ENCODE measurements around the gene WRAP73. TPM values are rescaled to one million over a fixed set of nuclear protein-coding genes. Genes with fewer than 3 reads are reported as not detected.
A peak's percentile ranks its signal among the peaks of the same experiment; 100 is the strongest.
"Not testable (repeated sequence)": the region's sequence is repeated elsewhere in the genome, so short reads cannot be mapped to it uniquely, and the experiment has no call there.

WRAP73 gene
- polyA plus RNA-seq, 3 donors: 26.1 to 64.9 (median 33.2) TPM

DNA sequence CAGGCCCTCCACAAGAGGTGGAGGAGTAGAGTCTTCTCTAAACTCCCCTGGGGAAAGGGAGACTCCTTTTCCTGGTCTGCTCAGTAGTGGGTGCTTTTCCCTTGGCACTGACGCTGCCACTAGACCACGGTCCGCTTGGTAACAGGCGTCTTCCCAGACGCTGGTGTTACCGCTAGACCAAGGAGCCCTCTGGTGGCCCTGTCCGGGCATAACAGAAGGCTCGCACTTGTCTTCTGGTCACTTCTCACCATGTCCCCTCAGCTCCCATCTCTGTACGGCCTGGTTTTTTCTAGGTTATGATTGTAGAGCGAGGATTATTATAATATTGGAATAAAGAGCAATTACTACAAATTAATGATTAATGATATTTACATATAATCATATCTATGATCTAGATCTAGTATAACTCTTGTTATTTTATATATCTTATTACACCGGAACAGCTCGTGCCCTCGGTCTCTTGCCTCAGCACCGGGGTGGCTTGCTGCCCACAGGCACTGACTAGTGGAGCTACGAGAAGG lies 28.7 kb downstream of the WRAP73 start:
- H3K27me3 ChIP-seq (ENCODE audit: control insufficient read depth in 2 of 2, insufficient read depth in 2 of 2, low read length in 2 of 2); H3K36me3 ChIP-seq (replicated peaks in 1 of 2; ENCODE audit: control insufficient read depth in 1 of 2, insufficient read depth in 2 of 2, low read length in 2 of 2); H3K4me3 Mint-ChIP-seq; H3K27ac ChIP-seq (ENCODE audit: low read depth in 1 of 2, low read length in 2 of 2); H3K9me3 Mint-ChIP-seq; H3K4me2 ChIP-seq (replicated peaks; ENCODE audit: extremely low read depth, low read length, poor library complexity, severe bottlenecking); H3K9ac ChIP-seq (ENCODE audit: insufficient read depth, low read length, poor library complexity, severe bottlenecking); H3K27ac Mint-ChIP-seq; H2AFZ ChIP-seq (ENCODE audit: insufficient read depth, low read depth, low read length, poor library complexity, severe bottlenecking); H3K4me3 ChIP-seq (replicated peaks in 1 of 3; ENCODE audit: low read depth in 2 of 3, low read length in 3 of 3); H3K9me3 ChIP-seq (replicated peaks in 1 of 2; ENCODE audit: control insufficient read depth in 1 of 2, insufficient read depth in 1 of 2, low read length in 2 of 2): not testable (repeated sequence)
- DNase-seq: peak in 2 of 3 donors; percentile 28 to 59
- TF ChIP-seq, protein P1, sequence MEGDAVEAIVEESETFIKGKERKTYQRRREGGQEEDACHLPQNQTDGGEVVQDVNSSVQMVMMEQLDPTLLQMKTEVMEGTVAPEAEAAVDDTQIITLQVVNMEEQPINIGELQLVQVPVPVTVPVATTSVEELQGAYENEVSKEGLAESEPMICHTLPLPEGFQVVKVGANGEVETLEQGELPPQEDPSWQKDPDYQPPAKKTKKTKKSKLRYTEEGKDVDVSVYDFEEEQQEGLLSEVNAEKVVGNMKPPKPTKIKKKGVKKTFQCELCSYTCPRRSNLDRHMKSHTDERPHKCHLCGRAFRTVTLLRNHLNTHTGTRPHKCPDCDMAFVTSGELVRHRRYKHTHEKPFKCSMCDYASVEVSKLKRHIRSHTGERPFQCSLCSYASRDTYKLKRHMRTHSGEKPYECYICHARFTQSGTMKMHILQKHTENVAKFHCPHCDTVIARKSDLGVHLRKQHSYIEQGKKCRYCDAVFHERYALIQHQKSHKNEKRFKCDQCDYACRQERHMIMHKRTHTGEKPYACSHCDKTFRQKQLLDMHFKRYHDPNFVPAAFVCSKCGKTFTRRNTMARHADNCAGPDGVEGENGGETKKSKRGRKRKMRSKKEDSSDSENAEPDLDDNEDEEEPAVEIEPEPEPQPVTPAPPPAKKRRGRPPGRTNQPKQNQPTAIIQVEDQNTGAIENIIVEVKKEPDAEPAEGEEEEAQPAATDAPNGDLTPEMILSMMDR (IDR thresholded peaks at IDR 0.05): peak; percentile 77
- intact Hi-C loops (cut with micrococcal nuclease): loop anchor here in 1 of 2 donors (10.0 kb wide), 2 partner anchors 154 to 284 kb away; partner anchors contain the start of genes C1orf174 and SMIM1
- Histone ChIP-seq H4K20me1 (ENCODE audit: insufficient read depth, low read length) (peaks cover 17% of the 10 kb centered on the region), H3K79me2 (ENCODE audit: insufficient read depth, low read length) (peaks cover 18% of the 10 kb centered on the region), H3K4me1 (ENCODE audit: control insufficient read depth in 1 of 2, insufficient read depth in 2 of 2, low read length in 2 of 2) (peaks cover 37 to 46% of the 10 kb centered on the region in 2 donors)
- H3K36me3 Mint-ChIP-seq: peaks cover 9 to 11% of the 10 kb centered on the region in 2 donors
- peaks cover 50% of the 10 kb centered on the region for H3K4me1 Mint-ChIP-seq
- peaks cover 2 to 22% (median 7%) of the 10 kb centered on the region in 3 donors for H3K27me3 Mint-ChIP-seq (ENCODE audit: low read depth in 3 of 3)
- 50% methylated on average over 3 of the region's 15 CpGs for WGBS (ENCODE audit: insufficient coverage)

DNA sequence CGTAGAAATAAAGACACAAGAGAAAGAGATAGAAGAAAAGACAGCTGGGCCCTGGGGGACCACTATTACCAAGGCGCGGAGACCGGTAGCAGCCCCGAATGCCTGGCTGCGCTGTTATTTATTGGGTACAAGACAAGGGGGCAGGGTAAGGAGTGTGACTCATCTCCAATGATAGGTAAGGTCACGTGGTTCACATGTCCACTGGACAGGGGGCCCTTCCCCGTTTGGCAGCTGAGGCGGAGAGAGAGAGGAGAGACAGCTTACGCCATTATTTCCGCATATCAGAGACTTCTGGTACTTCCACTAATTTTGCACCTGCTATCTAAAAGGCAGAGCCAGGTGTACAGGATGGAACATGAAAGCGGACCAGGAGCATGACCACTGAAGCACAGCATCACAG lies 29.2 kb downstream of the WRAP73 start:
- no peak overlapping the region for H3K27ac ChIP-seq (ENCODE audit: low read depth in 1 of 2, low read length in 2 of 2)
- no peaks in the 10 kb centered on the region for H3K36me3 ChIP-seq (replicated peaks in 1 of 2; ENCODE audit: control insufficient read depth in 1 of 2, insufficient read depth in 2 of 2, low read length in 2 of 2)
- Mint-ChIP-seq H3K4me1 (peaks cover 45% of the 10 kb centered on the region), H3K36me3 (peaks cover 5 to 7% of the 10 kb centered on the region in 2 donors), H3K27me3 (ENCODE audit: low read depth in 3 of 3) (peaks cover 2 to 22% (median 7%) of the 10 kb centered on the region in 3 donors), H3K9me3 (peaks cover 0 to 1% (median 0%) of the 10 kb centered on the region in 7 donors), H3K4me3 (no peak overlapping the region), H3K27ac (no peak overlapping the region)
- no peak overlapping the region for H3K4me3 ChIP-seq (replicated peaks in 1 of 3; ENCODE audit: low read depth in 2 of 3, low read length in 3 of 3)
- peaks cover 13% of the 10 kb centered on the region for H3K79me2 ChIP-seq (ENCODE audit: insufficient read depth, low read length)
- intact Hi-C loops (cut with micrococcal nuclease): loop anchor here in 1 of 2 donors (10.0 kb wide), 2 partner anchors 154 to 284 kb away; partner anchors contain the start of genes C1orf174 and SMIM1
- 89% methylated on average over 5 of the region's 12 CpGs for WGBS (ENCODE audit: insufficient coverage)
- H3K9ac ChIP-seq (ENCODE audit: insufficient read depth, low read length, poor library complexity, severe bottlenecking): no peak overlapping the region
- no peaks in the 10 kb centered on the region for H3K27me3 ChIP-seq (ENCODE audit: control insufficient read depth in 2 of 2, insufficient read depth in 2 of 2, low read length in 2 of 2)
- no peak for DNase-seq
- TF ChIP-seq, protein P1 (IDR thresholded peaks at IDR 0.05): no peak
- peaks cover 15% of the 10 kb centered on the region for H4K20me1 ChIP-seq (ENCODE audit: insufficient read depth, low read length)
- H2AFZ ChIP-seq (ENCODE audit: insufficient read depth, low read depth, low read length, poor library complexity, severe bottlenecking): no peak overlapping the region
- H3K4me1 ChIP-seq (ENCODE audit: control insufficient read depth in 1 of 2, insufficient read depth in 2 of 2, low read length in 2 of 2): peaks cover 32 to 42% of the 10 kb centered on the region in 2 donors
- H3K9me3 ChIP-seq (replicated peaks in 1 of 2; ENCODE audit: control insufficient read depth in 1 of 2, insufficient read depth in 1 of 2, low read length in 2 of 2): no peaks in the 10 kb centered on the region
- H3K4me2 ChIP-seq (replicated peaks; ENCODE audit: extremely low read depth, low read length, poor library complexity, severe bottlenecking): no peak overlapping the region

Measured in CD14-positive monocyte (primary cell).